ENCODE measurements around the gene HOXB7. TPM values are rescaled to one million over a fixed set of nuclear protein-coding genes. Genes with fewer than 3 reads are reported as not detected.

The HOXB7 gene
- 9.1 and 12.8 TPM in 2 replicates for total RNA-seq (2014; rRNA removed; shearing (Covaris generic))

DNA sequence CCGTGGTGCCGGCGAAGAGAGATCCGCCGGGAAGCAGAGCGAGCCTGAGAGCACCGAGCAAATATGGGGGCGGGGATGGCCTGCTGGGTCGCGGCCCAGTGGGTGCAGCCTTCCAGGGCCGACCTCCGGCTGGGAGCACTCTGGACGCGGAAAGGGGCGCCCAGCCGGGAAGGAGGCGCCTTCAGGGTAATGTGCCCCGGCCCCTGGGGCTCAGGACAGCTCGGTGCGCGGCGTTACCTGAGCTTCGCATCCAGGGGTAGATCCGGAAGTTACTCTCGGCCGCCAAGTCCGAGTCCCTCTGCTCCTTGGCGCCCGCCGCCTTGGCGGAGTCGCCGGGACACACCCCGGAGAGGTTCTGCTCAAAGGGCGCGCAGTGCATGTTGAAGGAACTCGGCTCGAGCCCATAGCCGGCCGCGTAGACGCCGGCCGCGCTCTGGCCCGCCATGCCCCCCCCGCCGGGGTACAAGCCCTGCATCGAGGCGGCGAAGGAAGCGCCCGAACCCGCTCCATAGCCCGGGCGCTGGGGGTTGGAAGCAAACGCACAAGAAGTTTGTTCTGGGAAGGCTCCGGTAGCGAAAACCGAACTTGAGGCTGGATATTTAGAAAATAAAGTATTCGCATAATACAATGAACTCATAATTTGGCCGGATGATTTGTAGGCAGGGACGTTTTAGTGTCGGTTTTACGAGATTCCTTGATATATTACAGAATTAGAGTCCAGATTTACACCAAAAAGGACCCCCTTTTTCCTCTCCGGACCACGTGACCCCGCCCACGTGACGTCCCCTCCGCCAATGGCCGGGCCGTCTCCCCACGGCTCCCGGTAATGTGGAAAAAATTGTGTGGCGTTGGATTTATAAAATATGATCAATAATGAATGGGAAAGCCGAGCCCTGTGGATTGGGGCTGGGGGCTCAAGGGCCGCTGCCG lies at the start of gene HOXB7:
TSS of gene HOXB7 (minus strand) at position 736 of the 930 bp plus-strand sequence. CDS start at position 637, 99 bp downstream.
- in situ Hi-C loops (cut with HindIII; ENCODE audit: low sequenced_read_pairs): no loop called here
- no peak for DNase-seq (ENCODE audit: low spot score)

- in situ Hi-C loops (cut with HindIII; ENCODE audit: low sequenced_read_pairs): no loop called here
Measured at GRCh38 chr17:48655913-48656312, 45.1 kb upstream of the HOXB7 start.

GRCh38 chr17:48649741-48650140 lies 38.9 kb upstream of the HOXB7 start:
- no peak for DNase-seq (ENCODE audit: low spot score)
- in situ Hi-C loops (cut with HindIII; ENCODE audit: low sequenced_read_pairs): no loop called here

More at GRCh38 chr17:48655913-48656312, 45.1 kb upstream of the HOXB7 start:
- DNase-seq (ENCODE audit: low spot score): no peak

DNA sequence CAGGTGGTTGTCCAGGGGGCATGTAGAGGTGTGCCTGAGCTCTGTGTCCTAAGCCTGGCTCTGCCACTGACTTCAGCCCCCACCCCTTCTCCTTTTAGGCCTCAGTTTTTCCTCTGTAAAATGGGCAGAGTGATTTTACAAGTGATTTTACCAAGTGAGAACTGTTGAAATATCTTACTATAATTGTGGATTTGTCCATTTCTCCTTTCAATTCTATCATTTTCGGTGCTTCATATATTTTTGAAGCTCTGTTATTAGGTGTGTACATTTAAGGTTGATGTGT lies 37.1 kb upstream of the HOXB7 start:
- in situ Hi-C loops (cut with HindIII; ENCODE audit: low sequenced_read_pairs): no loop called here
- DNase-seq (ENCODE audit: low spot score): no peak

GRCh38 chr17:48647103-48647962 lies 36.5 kb upstream of the HOXB7 start:
- DNase-seq (ENCODE audit: low spot score): no peak
- in situ Hi-C loops (cut with HindIII; ENCODE audit: low sequenced_read_pairs): no loop called here

- no peak for DNase-seq (ENCODE audit: low spot score)
- in situ Hi-C loops (cut with HindIII; ENCODE audit: low sequenced_read_pairs): no loop called here
Measured at GRCh38 chr17:48646183-48647102, 35.6 kb upstream of the HOXB7 start.

DNA sequence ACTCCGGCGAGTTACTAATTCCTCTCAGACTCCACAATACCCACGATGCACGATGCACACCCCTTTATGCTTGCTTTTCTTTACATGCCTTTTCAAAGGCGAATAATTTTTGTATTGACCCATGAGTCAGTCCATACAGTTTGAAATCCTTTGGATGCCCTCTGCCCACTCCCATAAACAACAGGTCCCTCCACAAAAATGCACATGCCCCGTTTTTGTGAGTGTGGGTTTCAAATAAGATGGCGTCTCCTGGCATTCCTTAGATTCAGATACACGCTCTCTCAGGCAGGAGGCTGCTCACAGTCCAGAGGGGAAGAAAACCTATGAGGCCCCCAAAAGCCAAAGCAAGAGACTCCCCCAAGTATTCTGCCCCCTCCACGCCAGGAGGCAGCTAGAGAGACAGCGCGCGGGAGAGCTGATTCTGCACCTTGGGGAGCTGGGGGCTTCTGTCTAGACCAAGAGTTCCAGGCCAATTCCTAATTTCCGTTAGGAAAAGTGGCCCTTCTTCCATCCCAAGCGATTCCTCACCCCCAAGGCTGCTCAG lies 34.9 kb upstream of the HOXB7 start:
- in situ Hi-C loops (cut with HindIII; ENCODE audit: low sequenced_read_pairs): no loop called here
- no peak for DNase-seq (ENCODE audit: low spot score)

GRCh38 chr17:48644910-48645557 lies 34.2 kb upstream of the HOXB7 start:
- in situ Hi-C loops (cut with HindIII; ENCODE audit: low sequenced_read_pairs): no loop called here
- no peak for DNase-seq (ENCODE audit: low spot score)

- DNase-seq (ENCODE audit: low spot score): no peak
- in situ Hi-C loops (cut with HindIII; ENCODE audit: low sequenced_read_pairs): no loop called here
Measured at GRCh38 chr17:48644159-48644558, 33.3 kb upstream of the HOXB7 start.

DNA sequence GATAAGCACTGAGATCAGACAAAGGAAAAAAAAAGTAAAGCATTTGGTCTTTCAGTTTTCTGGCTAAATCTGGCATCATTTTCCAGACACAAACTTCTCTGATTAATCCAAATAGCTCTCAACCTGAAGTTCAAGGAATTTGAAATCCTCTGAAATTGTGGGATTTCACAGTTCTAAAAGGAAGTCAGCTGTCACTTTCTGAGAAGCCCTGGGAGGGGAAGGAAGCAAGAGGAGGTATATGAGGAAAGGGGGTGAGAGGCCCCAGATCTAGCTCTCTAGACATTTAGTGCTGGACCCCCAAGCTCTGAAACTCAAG lies 32.8 kb upstream of the HOXB7 start:
- no peak for DNase-seq (ENCODE audit: low spot score)
- in situ Hi-C loops (cut with HindIII; ENCODE audit: low sequenced_read_pairs): no loop called here

GRCh38 chr17:48642843-48643696 lies 32.3 kb upstream of the HOXB7 start:
- no peak for DNase-seq (ENCODE audit: low spot score)
- in situ Hi-C loops (cut with HindIII; ENCODE audit: low sequenced_read_pairs): no loop called here

- in situ Hi-C loops (cut with HindIII; ENCODE audit: low sequenced_read_pairs): no loop called here
- no peak for DNase-seq (ENCODE audit: low spot score)
Measured at GRCh38 chr17:48642059-48642842, 31.4 kb upstream of the HOXB7 start.

- in situ Hi-C loops (cut with HindIII; ENCODE audit: low sequenced_read_pairs): no loop called here
- no peak for DNase-seq (ENCODE audit: low spot score)
Measured at GRCh38 chr17:48641541-48642058, 30.8 kb upstream of the HOXB7 start.

GRCh38 chr17:48640858-48641180 lies 30.0 kb upstream of the HOXB7 start:
- in situ Hi-C loops (cut with HindIII; ENCODE audit: low sequenced_read_pairs): no loop called here
- DNase-seq (ENCODE audit: low spot score): no peak

DNA sequence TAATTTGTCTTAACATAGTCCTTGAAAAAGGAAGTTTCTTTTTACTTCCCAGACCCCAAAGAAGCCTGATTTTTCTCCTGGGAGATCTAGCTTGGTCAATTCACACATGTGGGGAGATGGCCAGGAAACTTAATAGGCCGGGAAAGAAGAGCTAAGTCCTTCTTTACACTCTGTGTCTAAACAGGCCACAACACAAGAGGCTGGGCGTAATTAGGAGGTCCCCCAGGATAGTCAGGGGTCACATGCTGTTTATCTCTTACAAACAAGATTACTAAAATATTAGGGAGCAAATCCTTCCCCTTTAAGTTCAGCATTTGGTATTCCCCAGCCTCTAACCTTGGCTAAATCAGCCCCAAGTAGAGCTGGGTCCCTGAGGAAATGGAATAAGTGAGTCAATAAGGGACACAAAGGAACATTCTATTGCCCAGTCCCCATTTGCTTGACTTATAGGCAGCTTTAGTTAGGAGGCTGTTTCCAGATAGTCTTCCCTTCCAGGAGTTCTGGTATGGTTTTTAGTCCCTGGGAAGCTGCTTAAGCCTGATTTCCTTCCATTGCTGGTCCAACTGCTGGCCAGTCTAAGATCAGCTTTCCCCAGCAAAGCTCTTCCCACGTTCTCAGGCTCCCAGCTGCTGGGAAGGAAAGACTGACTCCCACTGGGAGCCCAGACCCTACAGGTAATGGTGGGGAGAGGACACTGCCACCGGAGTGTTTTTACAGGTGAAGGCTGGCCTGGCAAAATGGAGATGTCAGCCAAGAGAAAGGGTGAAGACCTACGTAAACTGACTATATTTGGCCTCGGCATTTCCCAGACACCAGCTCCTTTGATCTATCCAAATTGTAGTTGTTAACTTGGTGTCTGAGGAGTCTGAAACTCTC lies 29.4 kb upstream of the HOXB7 start:
- DNase-seq (ENCODE audit: low spot score): no peak
- in situ Hi-C loops (cut with HindIII; ENCODE audit: low sequenced_read_pairs): no loop called here

DNA sequence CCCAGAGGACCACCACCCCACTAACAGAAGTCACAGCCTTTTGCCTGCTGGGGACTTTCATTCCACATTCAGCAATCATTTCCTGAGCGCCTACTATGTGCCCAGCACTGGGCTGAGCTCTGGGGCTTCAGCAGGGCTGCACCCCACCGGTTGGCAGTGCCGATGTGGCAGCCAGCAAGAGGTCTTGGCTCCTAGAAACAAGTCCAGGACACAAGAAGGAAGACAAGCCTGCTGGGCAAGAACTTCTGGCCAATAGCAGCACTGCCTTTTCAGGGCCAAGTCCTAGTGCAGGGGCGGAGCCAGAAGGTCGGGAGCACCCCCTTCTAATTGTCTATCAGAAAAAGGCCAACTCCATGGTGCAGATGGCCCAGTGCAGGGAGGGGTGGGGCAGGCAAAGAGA lies 28.3 kb upstream of the HOXB7 start:
- DNase-seq (ENCODE audit: low spot score): no peak
- in situ Hi-C loops (cut with HindIII; ENCODE audit: low sequenced_read_pairs): no loop called here

Measured in G401 (cell line).